HAP-1 (cell line): ENCODE results near the gene INPP5F.
A peak's percentile ranks its signal among the peaks of the same experiment; 100 is the strongest.

Experiments
- DNase-seq, 2 experiments: peaks; one replicate each; pipeline ENCODE4 v3.0.0-alpha.2; 2016 to 2020; ENCODE audit warnings: low spot score in 2 of 2
- H3K27me3 ChIP-seq: fragments of 250-450 bp; sonication (Bioruptor Pico); 2 replicates; pipeline ENCODE4 v1.5.1; 2020; ENCODE audit warnings: low read depth, mild to moderate bottlenecking, moderate library complexity
- H3K36me3 ChIP-seq: fragments of 250-450 bp; sonication (Bioruptor Pico); replicated peaks from 2 replicates; pipeline ENCODE4 v1.5.1; 2020; ENCODE audit warnings: mild to moderate bottlenecking
- H3K4me1 ChIP-seq: fragments of 250-450 bp; sonication (Bioruptor Pico); 2 replicates; pipeline ENCODE4 v1.5.1; 2020; ENCODE audit warnings: mild to moderate bottlenecking
- H3K4me3 ChIP-seq: fragments of 250-450 bp; sonication (Bioruptor Pico); 2 replicates; pipeline ENCODE4 v1.5.1; 2020; ENCODE audit warnings: mild to moderate bottlenecking, moderate library complexity
- H3K9me3 ChIP-seq: fragments of 250-450 bp; sonication (Bioruptor Pico); 2 replicates; pipeline ENCODE4 v1.5.1; 2020; ENCODE audit warnings: mild to moderate bottlenecking, moderate library complexity
- in situ Hi-C: fragments of 300-500 bp; cut with MboI; formaldehyde crosslinking; loops from 3 replicates; pipeline ENCODE4 v1.14.3; 2020; ENCODE audit warnings: low sequenced_read_pairs, inconsistent platforms, mixed read lengths

Gene INPP5F

DNA sequence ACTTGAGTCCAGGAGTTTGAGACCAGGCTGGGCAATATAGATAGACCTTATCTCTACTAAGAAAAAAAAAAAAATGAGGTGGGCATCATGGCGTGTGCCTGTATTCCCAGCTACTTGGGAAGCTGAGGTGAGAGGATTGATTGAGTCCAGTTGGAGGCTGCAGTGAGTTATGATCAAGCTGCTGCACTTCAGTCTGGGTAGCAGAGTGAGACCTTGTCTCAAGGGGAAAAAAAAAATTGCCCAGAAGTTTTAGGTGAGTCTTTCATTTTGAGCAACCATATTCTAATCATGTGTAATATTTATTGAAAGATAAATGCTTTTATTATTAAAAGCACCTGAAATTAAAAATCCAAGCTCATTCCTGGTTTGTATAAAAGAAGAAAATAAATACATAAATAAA, 13.1 kb downstream of the INPP5F start:
- Histone ChIP-seq H3K4me3 (no peak overlapping the region), H3K27me3 (no peaks in the 10 kb centered on the region), H3K36me3 (no peaks in the 10 kb centered on the region), H3K9me3 (no peaks in the 10 kb centered on the region), H3K4me1 (peaks cover 24% of the 10 kb centered on the region)
- in situ Hi-C loops, result no loop called here
- no peak for DNase-seq

DNA sequence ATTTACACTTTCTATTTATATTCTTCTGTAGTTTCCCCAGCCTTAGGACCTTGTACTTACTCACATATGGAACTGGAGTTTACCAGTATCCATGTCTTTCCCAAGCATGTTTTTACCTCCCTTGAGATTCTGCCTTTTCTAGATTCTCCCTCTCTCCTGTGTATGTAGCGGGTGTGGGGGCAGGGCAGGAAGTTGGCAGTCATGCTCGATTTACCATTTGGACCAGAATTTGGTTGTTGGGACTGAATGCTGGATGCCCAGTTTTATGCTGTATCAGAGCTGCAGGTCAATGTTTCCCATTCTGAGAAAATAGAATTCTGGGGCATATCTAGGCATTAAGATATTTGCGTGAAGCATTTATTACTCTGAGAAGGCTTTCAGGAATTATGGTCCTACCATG, 14.2 kb downstream of the INPP5F start:
- no peak for DNase-seq
- in situ Hi-C loops, result no loop called here

DNA sequence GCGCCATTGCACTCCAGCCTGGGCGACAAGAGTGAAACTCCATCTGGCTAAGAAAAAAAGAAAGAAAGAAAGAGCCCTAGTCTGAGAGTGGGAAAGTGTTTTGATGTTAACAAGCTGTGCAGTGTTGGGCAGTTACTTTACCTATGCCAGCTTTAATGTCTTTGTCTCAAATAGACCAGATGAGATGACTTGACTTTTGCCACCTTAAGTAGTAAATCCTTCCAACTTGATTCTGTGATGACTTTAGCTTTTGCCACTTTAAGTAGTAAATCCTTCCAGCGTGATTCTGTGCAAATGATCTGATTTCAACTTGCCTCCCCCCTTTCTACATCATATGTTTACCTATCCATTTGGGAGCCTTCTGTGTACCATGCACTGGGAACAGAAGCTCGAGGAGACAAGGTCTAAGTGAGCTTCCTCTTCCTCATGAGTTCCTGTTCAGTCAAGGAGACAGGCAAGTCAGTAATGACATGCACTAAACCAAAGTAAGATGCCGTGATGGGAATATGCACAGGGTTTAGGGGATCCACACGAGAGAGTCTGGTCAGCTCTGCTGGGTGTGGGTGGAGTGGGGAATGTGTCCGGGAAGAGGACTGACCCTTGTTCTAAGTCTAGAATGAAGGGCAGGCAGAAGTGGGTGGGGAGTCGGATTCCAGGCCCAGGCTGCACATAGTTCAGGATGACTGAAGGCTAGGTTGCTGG, 17.2 kb downstream of the INPP5F start:
- no peaks in the 10 kb centered on the region for H3K9me3 ChIP-seq
- H3K4me3 ChIP-seq, result no peak overlapping the region
- in situ Hi-C loops, result no loop called here
- H3K4me1 ChIP-seq, result peaks cover under 1% of the 10 kb centered on the region
- no peak for DNase-seq
- no peaks in the 10 kb centered on the region for H3K36me3 ChIP-seq
- H3K27me3 ChIP-seq, result no peaks in the 10 kb centered on the region

More for the DNA sequence above, 14.2 kb downstream of the INPP5F start:
- Histone ChIP-seq H3K9me3 (no peaks in the 10 kb centered on the region), H3K36me3 (no peaks in the 10 kb centered on the region), H3K27me3 (no peaks in the 10 kb centered on the region), H3K4me3 (no peak overlapping the region), H3K4me1 (peaks cover 15% of the 10 kb centered on the region)

DNA sequence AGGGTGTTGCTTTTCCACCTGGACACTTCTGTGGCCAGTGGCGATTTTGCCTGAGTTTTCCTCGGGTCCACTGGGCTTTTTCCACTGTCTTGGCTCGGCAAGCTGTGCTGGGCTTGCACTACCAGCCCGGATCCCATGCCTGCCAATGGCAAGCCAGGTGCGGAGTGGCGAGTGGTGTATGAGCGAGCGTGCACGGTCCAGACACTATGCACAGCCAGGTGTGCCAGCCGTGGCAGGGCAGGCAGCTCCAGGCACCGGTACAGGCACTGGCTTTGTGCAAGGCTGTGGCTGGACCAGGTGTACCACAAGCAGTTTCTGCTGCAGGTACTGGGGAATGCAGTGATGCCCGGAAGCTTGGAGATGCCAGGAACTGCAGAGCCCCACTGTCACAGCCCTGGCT, 22.1 kb downstream of the INPP5F start:
- no peak for DNase-seq
- in situ Hi-C loops, result no loop called here
- H3K4me1 ChIP-seq, result no peaks in the 10 kb centered on the region
- H3K27me3 ChIP-seq, result no peaks in the 10 kb centered on the region
- no peaks in the 10 kb centered on the region for H3K36me3 ChIP-seq
- H3K4me3 ChIP-seq, result no peak overlapping the region
- H3K9me3 ChIP-seq, result no peaks in the 10 kb centered on the region

DNA sequence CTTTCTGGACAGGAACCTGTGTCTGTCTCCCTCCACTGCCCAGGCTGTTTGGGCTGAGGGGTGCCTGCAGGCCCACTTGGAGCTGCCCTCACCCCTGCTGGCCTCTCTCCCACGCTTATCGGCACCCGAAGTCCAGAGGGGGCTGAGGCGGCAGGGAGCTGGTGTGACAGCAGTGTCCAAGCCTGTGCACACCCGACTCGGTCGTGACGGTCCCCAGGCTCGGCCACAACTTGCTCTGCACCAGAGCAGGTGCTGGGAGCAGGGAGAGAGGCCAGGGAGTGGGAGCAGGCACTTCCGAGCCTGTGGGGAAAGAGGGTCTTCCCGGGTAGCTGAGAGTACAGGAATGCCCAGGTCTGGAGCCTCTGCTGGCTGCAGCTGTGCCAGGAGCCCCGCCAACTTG, 23.0 kb downstream of the INPP5F start:
- Histone ChIP-seq H3K9me3 (no peaks in the 10 kb centered on the region), H3K4me3 (no peak overlapping the region), H3K36me3 (no peaks in the 10 kb centered on the region), H3K27me3 (no peaks in the 10 kb centered on the region), H3K4me1 (no peaks in the 10 kb centered on the region)
- DNase-seq, result no peak
- in situ Hi-C loops, result no loop called here

DNA sequence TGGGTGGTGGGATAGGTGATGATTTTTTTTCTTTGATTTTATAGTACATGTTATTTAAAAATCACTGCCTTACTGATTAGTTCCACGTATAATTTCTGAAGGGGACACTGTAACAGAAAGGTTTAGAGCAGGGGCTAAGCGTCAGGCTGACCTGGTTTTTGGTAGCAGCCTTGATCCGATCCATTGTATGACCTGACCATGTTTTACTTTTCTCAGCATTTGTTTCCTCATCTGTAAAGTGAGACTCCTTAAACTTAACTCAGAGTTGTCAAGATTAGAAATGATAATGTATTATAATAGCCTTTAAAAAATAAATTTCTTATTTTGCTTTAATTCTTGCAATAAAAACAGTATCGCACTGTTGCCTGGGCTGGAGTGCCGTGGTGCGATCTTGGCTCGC, 23.6 kb downstream of the INPP5F start:
- Histone ChIP-seq H3K36me3 (no peaks in the 10 kb centered on the region), H3K27me3 (no peaks in the 10 kb centered on the region), H3K4me1 (no peaks in the 10 kb centered on the region), H3K4me3 (no peak overlapping the region), H3K9me3 (no peaks in the 10 kb centered on the region)
- no peak for DNase-seq
- in situ Hi-C loops, result no loop called here

DNA sequence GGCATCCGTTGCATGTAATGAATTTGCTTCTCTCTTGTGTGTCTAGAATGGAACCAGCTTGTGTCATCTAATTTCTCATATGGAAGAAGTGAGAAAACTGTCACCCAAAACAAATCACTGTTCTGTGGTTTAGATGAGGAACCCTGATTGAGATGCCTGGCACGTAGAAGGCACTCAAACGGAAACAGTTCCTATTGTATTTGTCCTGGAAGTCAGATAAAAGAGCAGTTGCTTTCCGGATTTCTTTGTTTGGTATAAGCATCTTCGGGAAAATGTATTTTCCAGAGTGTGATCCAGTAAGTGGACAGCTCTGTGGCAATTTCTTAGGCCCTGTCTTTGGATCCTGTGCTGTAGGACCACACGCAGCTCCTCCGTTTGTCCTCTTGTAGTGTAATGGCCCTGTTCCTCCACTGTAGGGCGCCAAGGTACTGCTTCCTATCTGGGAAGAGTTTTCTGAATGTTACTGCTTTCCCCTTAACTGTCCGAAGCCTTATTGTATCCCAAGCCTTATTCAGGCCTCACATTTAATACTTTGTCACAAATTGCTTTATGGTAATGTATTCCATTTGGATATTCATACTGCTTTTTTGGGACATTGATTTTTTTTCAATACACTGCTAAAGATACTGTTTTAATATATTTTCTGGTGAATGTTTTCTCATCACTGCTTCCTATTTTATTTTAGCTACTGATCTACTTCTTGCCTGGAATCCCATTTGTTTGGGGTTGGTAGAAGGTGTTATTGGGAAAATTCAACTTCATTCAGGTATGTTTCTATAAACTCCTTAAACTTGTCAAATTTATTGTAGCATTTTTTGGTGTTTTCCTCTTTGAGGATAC, 24.8 kb downstream of the INPP5F start:
- H3K36me3 ChIP-seq, result no peaks in the 10 kb centered on the region
- no peak overlapping the region for H3K4me3 ChIP-seq
- H3K9me3 ChIP-seq, result no peaks in the 10 kb centered on the region
- in situ Hi-C loops, result loop anchor here (10.0 kb wide), 1 partner anchor 104 kb away; no protein-coding TSS in a partner anchor
- no peaks in the 10 kb centered on the region for H3K27me3 ChIP-seq
- no peaks in the 10 kb centered on the region for H3K4me1 ChIP-seq
- DNase-seq, result peak; percentile 70 to 77

DNA sequence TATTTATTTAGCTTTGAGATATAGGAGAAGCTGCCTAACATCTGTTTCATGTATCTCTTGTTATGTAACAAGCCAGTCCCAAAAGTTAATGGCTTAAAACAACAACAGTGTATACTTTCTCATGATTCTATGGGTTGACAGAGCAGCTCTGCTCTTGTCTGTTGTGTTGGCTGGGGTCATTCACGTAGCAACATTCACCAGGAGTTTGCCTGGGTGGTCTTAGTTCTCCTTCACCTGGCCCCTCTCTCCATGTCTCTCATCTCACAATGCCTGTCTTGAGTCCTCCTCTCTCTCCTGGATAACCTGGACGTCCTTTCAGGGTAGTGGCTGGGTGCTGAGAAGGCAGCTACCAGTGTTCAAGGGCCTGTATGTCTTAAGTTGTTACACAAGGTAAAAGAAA, 27.5 kb downstream of the INPP5F start:
- Histone ChIP-seq H3K9me3 (no peaks in the 10 kb centered on the region), H3K4me3 (no peak overlapping the region), H3K36me3 (no peaks in the 10 kb centered on the region), H3K27me3 (no peaks in the 10 kb centered on the region), H3K4me1 (no peaks in the 10 kb centered on the region)
- no peak for DNase-seq
- in situ Hi-C loops, result loop anchor here (10.0 kb wide), 1 partner anchor 101 kb away; no protein-coding TSS in a partner anchor

DNA sequence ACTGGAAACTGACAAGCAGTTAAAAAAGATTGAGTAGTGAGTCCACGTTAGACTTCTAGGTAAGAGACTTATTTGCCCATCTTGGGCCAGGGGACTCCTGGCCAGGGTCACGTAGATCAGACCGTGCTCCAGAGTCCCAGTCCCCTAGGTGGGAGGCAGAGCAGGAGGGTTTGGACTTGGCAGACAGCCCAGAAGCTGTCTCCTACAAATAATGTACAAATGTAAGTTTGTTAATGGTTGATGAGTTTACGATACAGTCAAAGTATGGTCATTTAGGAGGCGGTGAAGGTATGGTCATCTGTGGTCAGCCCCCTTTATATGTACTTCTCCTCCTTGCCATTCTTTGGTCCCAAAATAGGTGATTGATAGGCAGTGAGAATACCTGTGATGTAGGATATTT, 28.2 kb downstream of the INPP5F start:
- no peak overlapping the region for H3K4me3 ChIP-seq
- H3K4me1 ChIP-seq, result no peaks in the 10 kb centered on the region
- in situ Hi-C loops, result loop anchor here (10.0 kb wide), 1 partner anchor 101 kb away; no protein-coding TSS in a partner anchor
- no peaks in the 10 kb centered on the region for H3K9me3 ChIP-seq
- DNase-seq, result peak in 1 of 2 experiments; percentile 37
- no peaks in the 10 kb centered on the region for H3K27me3 ChIP-seq
- no peaks in the 10 kb centered on the region for H3K36me3 ChIP-seq

DNA sequence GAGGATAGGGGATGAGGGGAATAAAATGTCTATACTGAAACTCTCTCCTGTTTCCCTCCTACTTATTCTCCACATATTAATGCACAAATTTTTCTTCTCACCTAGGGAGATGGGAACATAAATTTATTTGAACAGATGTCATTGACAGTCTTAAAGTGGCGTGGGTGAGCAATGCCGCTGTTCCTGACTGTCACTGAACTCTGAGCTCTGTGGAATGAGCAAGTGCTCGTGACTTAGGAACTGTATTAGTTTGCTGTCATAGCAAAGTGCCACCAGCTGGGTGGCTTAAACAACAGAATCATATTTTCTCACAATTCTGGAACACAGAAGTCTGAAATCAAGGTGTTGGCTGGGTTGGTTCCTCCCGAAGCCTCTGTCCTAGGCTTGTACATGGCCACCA, 29.1 kb downstream of the INPP5F start:
- Histone ChIP-seq H3K4me3 (no peak overlapping the region), H3K4me1 (no peaks in the 10 kb centered on the region), H3K9me3 (no peaks in the 10 kb centered on the region), H3K27me3 (no peaks in the 10 kb centered on the region), H3K36me3 (no peaks in the 10 kb centered on the region)
- no peak for DNase-seq
- in situ Hi-C loops, result loop anchor here (10.0 kb wide), 1 partner anchor 100 kb away; no protein-coding TSS in a partner anchor

DNA sequence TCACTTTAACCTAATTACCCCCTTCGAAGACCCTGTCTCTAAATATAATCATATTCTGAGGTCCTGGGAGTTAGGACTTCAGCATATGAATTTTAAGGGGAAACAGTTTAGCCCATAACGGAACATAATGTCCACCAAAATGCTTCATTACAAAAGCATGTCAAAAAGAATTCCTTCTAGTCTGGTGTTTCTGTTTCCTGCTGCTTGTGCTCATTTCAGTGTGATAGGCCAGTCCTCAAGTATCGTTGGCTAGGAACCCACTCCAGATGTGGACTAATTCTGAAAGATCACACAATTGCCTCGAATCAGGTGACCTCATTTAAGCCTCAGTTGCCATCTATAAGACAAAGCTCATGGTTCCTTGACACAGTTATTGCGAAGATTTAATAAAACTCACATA, 29.6 kb downstream of the INPP5F start:
- Histone ChIP-seq H3K36me3 (no peaks in the 10 kb centered on the region), H3K4me1 (no peaks in the 10 kb centered on the region), H3K4me3 (no peak overlapping the region), H3K27me3 (no peaks in the 10 kb centered on the region), H3K9me3 (no peaks in the 10 kb centered on the region)
- no peak for DNase-seq
- in situ Hi-C loops, result loop anchor here (10.0 kb wide), 1 partner anchor 99 kb away; no protein-coding TSS in a partner anchor

DNA sequence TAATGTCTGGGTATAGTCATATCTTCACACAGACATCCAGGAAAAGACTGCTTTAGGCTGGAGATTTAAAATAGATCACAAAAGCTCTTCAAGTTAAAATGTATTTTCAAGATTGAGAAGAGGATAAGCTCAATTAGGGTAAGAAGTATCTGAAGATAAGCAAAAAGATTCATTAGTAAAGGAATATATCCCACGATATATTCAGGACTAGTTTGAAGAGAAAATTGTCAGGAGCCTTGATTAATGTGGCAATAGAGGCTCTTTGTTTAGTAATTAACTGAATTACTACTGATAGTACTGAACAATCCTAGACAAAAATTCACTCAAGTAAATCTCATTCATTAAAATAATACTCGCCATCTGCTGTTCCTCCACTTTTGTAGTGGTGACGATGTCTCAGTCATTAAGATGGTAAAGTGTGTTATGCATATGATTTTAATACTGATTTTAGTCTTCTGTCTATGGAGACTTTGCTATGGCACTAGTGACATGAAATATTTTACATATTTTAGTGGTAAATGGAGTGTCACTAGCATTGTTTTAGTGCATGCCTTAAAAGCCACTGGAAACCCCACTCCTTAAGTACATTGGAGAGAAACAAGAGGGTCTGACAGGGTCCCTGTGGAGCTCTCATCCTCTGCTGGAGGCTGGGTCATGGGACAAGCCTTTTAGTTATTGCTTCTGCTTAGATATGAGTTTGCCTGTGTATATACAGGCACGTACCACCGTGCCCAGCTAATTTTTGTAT, 32.8 kb downstream of the INPP5F start:
- Histone ChIP-seq H3K4me3 (no peak overlapping the region), H3K27me3 (no peaks in the 10 kb centered on the region), H3K36me3 (no peaks in the 10 kb centered on the region), H3K9me3 (no peaks in the 10 kb centered on the region), H3K4me1 (peaks cover 7% of the 10 kb centered on the region)
- in situ Hi-C loops, result loop anchor here (10.0 kb wide), 1 partner anchor 96 kb away; no protein-coding TSS in a partner anchor
- DNase-seq, result no peak

DNA sequence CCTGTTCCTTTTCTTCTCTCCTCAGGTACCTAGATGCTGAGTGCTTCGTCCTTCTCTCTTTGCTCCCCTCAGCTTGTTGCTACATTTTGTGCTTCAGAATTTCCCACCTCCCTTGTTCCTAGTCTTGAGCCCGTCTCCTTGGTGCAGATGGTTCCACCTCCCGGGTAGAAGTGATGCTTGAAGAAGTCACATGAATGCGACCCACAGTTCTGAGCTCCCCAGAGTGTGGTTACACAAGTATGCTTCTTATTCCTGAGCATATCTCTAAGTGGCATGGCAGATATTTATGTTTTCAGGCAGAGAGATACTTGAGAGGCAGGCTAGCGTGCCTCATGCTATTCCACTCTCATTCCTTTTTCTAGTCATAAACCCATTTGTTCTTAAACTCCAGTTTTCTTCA, 34.0 kb downstream of the INPP5F start:
- DNase-seq, result no peak
- Histone ChIP-seq H3K4me1 (peaks cover 7% of the 10 kb centered on the region), H3K4me3 (no peak overlapping the region), H3K36me3 (no peaks in the 10 kb centered on the region), H3K9me3 (no peaks in the 10 kb centered on the region), H3K27me3 (no peaks in the 10 kb centered on the region)
- in situ Hi-C loops, result loop anchor here (10.0 kb wide), 1 partner anchor 95 kb away; no protein-coding TSS in a partner anchor
